K562 (cell line): ENCODE data around the gene ARHGAP26. TPM values are rescaled to one million over a fixed set of nuclear protein-coding genes. Genes with fewer than 3 reads are reported as not detected.

ENCODE experiments used
- AFF1 ChIP-seq, 2 experiments: fragments of 450-650 bp; IDR thresholded peaks; 2 replicates each; pipeline ENCODE4 v1.6.1; 2018; ENCODE audit warnings: mild to moderate bottlenecking in 2 of 2, low read depth in 1 of 2; ENCODE audit not compliant: partially characterized antibody in 2 of 2
- CEBPB ChIP-seq: fragments of 450-650 bp; IDR thresholded peaks from 2 replicates; pipeline ENCODE4 v1.6.1; 2016; ENCODE audit warnings: missing genetic modification characterization, missing compliant biosample characterization
- CTCF ChIP-seq, 3 experiments: IDR thresholded peaks in 2 of 3; conservative IDR thresholded peaks in 1 of 3; 2 replicates each; pipeline ENCODE4 v1.5.1; 2011 to 2012; ENCODE audit warnings: low read length in 3 of 3, mild to moderate bottlenecking in 3 of 3, control low read depth in 2 of 3, improper control_type of control experiment in 1 of 3, inconsistent platforms in 1 of 3, low read depth in 1 of 3, mixed read lengths in 1 of 3, moderate library complexity in 1 of 3; ENCODE audit not compliant: insufficient read depth in 2 of 3
- CXXC5 ChIP-seq: fragments of 250-450 bp; sonication (Bioruptor Pico); IDR thresholded peaks from 2 replicates; pipeline ENCODE4 v1.8.0; 2022; ENCODE audit warnings: inconsistent platforms, mild to moderate bottlenecking, moderate library complexity
- ELK1 ChIP-seq: sonication (generic); formaldehyde crosslinking; IDR thresholded peaks from 2 replicates; pipeline ENCODE4 v1.8.1; 2022; ENCODE audit warnings: missing genetic modification reagents
- FOXK2 ChIP-seq, 2 experiments: fragments of 450-650 bp; IDR thresholded peaks in 1 of 2; conservative IDR thresholded peaks in 1 of 2; 2 replicates each; pipeline ENCODE4 v1.6.1; 2016; ENCODE audit warnings: low read depth in 2 of 2, mild to moderate bottlenecking in 1 of 2
- ID3 ChIP-seq, 2 experiments: fragments of 250-450 bp in 1 of 2; fragments of 450-650 bp in 1 of 2; sonication (Bioruptor Pico) in 1 of 2; IDR thresholded peaks; 2 replicates each; pipeline versions ENCODE4 v1.6.1 to v1.8.0; 2016 to 2021; ENCODE audit warnings: mild to moderate bottlenecking in 2 of 2, moderate library complexity in 2 of 2, missing compliant biosample characterization in 1 of 2, missing genetic modification characterization in 1 of 2
- JUN ChIP-seq, 2 experiments: sonication (generic) in 1 of 2; formaldehyde crosslinking in 1 of 2; IDR thresholded peaks; 2 replicates each; pipeline versions ENCODE4 v1.6.1 to v1.8.0; 2012 to 2022; ENCODE audit warnings: borderline replicate concordance in 2 of 2, mild to moderate bottlenecking in 2 of 2, improper control_type of control experiment in 1 of 2, low read depth in 1 of 2, low read length in 1 of 2, missing genetic modification reagents in 1 of 2
- NR4A1 ChIP-seq, 2 experiments: fragments of 250-450 bp in 1 of 2; fragments of 450-650 bp in 1 of 2; sonication (Bioruptor Pico) in 1 of 2; IDR thresholded peaks; 2 replicates each; pipeline versions ENCODE4 v1.4.0 to v1.6.1; 2016 to 2020; ENCODE audit warnings: mild to moderate bottlenecking in 2 of 2, missing compliant biosample characterization in 1 of 2, missing genetic modification characterization in 1 of 2, moderate library complexity in 1 of 2
- PRMT5 ChIP-seq: sonication (generic); formaldehyde crosslinking; IDR thresholded peaks from 2 replicates; pipeline ENCODE4 v1.5.0; 2020; ENCODE audit warnings: missing genetic modification reagents
- SNAPC5 ChIP-seq: fragments of 250-450 bp; sonication (Bioruptor Pico); IDR thresholded peaks from 2 replicates; pipeline ENCODE4 v1.8.0; 2021; ENCODE audit warnings: moderate library complexity, mild to moderate bottlenecking, inconsistent platforms
- TCF15 ChIP-seq: fragments of 250-450 bp; sonication (Bioruptor Pico); IDR thresholded peaks from 2 replicates; pipeline ENCODE4 v1.8.0; 2022; ENCODE audit warnings: moderate library complexity, mild to moderate bottlenecking, inconsistent platforms
- TRIM28 ChIP-seq: fragments of 450-650 bp; IDR thresholded peaks from 2 replicates; pipeline ENCODE4 v1.6.1; 2017
- polyA plus RNA-seq, 8 experiments: library from polyadenylated mRNA; depleted of rRNA in 4 of 8; stranded (reverse) in 5 of 8; unstranded in 3 of 8; fragments of >200 nt; fragmentation: Nextera tagmentation in 2 of 8; fragmentation: Illumina TruSeq in 1 of 8; extraction: Ambion mirVana in 2 of 8; extraction: Trizol in 1 of 8; gene quantifications; 2 replicates each; pipeline versions ENCODE4 v1.2.1 to v1.2.3, GENCODE V29; 2011 to 2014; ENCODE audit warnings: inconsistent platforms in 1 of 8, missing spikeins in 1 of 8
- total RNA-seq, 7 experiments: library from RNA; depleted of rRNA in 6 of 7; stranded (reverse); fragments of >200 nt in 6 of 7; fragmentation: Illumina TruSeq in 2 of 7; extraction: Trizol in 2 of 7; gene quantifications; 2 replicates each; pipeline versions ENCODE4 v1.2.1 to v1.2.3, GENCODE V29; 2011 to 2021; ENCODE audit warnings: low replicate concordance in 1 of 7

The ARHGAP26 gene
- total and polyA plus RNA-seq, 9 of the 15 experiments (the other 6 are each of a cell fraction or from before 2014, with no cell fraction given): 0.13 to 1.1 (median 0.55) TPM

- TF ChIP-seq FOXK2 (conservative IDR thresholded peaks at IDR 0.05 in 1 of 2, IDR thresholded peaks at IDR 0.05 in 1 of 2; ENCODE audit: low read depth in 2 of 2) (no peak), SNAPC5 (CRISPR knock-in tag) (no peak), ELK1 (CRISPR knock-in tag) (no peak), TCF15 (no peak), CXXC5 (0 out of 2 replicates have a peak, but pooled peaks have one; percentile 20), CTCF (IDR thresholded peaks at IDR 0.05 in 2 of 3, conservative IDR thresholded peaks at IDR 0.05 in 1 of 3; ENCODE audit: insufficient read depth in 2 of 3, low read depth in 1 of 3, low read length in 3 of 3) (peak; percentile 19 to 46 (median 30); a peak in 3 of 6 replicates), ID3 (CRISPR knock-in tag; IDR thresholded peaks at IDR 0.05) (no peak), ID3 (tag; IDR thresholded peaks at IDR 0.05) (no peak), AFF1 (IDR thresholded peaks at IDR 0.05; ENCODE audit: low read depth in 1 of 2, partially characterized antibody in 2 of 2) (no peak), NR4A1 (CRISPR knock-in tag; IDR thresholded peaks at IDR 0.05) (no peak), NR4A1 (tag; IDR thresholded peaks at IDR 0.05) (no peak), CEBPB (tag) (peak; percentile 71), JUN (IDR thresholded peaks at IDR 0.05; ENCODE audit: borderline replicate concordance, low read depth, low read length) (0 out of 2 replicates have a peak, but pooled peaks have one; percentile 21), JUN (CRISPR knock-in tag; IDR thresholded peaks at IDR 0.05; ENCODE audit: borderline replicate concordance) (no peak), PRMT5 (no peak), TRIM28 (no peak)
Measured at GRCh38 chr5:143217065-143217803, 447.1 kb downstream of the ARHGAP26 start (continued).
